Endothelial cell (in vitro differentiated cells): ENCODE measurements around the gene FGF14. TPM values are rescaled to one million over a fixed set of nuclear protein-coding genes. Genes with fewer than 3 reads are reported as not detected.

Source experiments
- DNase-seq: peaks from one replicate; pipeline ENCODE4 v3.0.0; 2021; ENCODE audit warnings: low spot score
- H3K27ac Mint-ChIP-seq: one replicate; pipeline ENCODE4 v1.8.0; 2021; ENCODE audit warnings: mixed read lengths, inconsistent platforms; ENCODE audit not compliant: unreplicated experiment
- H3K27me3 Mint-ChIP-seq: one replicate; pipeline ENCODE4 v1.8.0; 2021; ENCODE audit warnings: mild to moderate bottlenecking, moderate library complexity, mixed read lengths, inconsistent platforms; ENCODE audit not compliant: unreplicated experiment
- H3K36me3 Mint-ChIP-seq: one replicate; pipeline ENCODE4 v1.8.0; 2021; ENCODE audit warnings: mild to moderate bottlenecking, low read depth, mixed read lengths, inconsistent platforms; ENCODE audit not compliant: unreplicated experiment
- H3K4me1 Mint-ChIP-seq: one replicate; pipeline ENCODE4 v1.8.0; 2021; ENCODE audit warnings: mild to moderate bottlenecking, mixed read lengths, inconsistent platforms; ENCODE audit not compliant: unreplicated experiment
- H3K4me3 Mint-ChIP-seq: one replicate; pipeline ENCODE4 v1.8.0; 2021; ENCODE audit warnings: mild to moderate bottlenecking, mixed read lengths, inconsistent platforms; ENCODE audit not compliant: unreplicated experiment
- H3K9me3 Mint-ChIP-seq: one replicate; pipeline ENCODE4 v1.8.0; 2021; ENCODE audit warnings: mixed read lengths, inconsistent platforms; ENCODE audit not compliant: unreplicated experiment
- total RNA-seq: library from RNA; stranded (reverse); fragmentation: NEBNext Ultra II Directional; extraction: Animal tissue kit (Norgen Biotek cat#: 25700); gene quantifications from one replicate; pipeline ENCODE4 v1.2.1, GENCODE V29; 2021; ENCODE audit not compliant: unreplicated experiment
- TF ChIP-seq, protein P1 (sequence below): fragments of 200-600 bp; sonication (generic); IDR thresholded peaks from one replicate; pipeline ENCODE4 v1.5.0; 2021; ENCODE audit warnings: antibody characterized with exemption; ENCODE audit not compliant: unreplicated experiment

The FGF14 gene
- total RNA-seq, 1 donor from 2014 or later = 0.13 TPM

GRCh38 chr13:102295316-102296048 lies 106.4 kb downstream of the FGF14 start:
- Mint-ChIP-seq H3K27ac (no peak overlapping the region), H3K27me3 (no peaks in the 10 kb centered on the region), H3K4me3 (no peak overlapping the region), H3K4me1 (peaks cover 15% of the 10 kb centered on the region), H3K36me3 (no peaks in the 10 kb centered on the region), H3K9me3 (no peaks in the 10 kb centered on the region)
- TF ChIP-seq, protein P1, sequence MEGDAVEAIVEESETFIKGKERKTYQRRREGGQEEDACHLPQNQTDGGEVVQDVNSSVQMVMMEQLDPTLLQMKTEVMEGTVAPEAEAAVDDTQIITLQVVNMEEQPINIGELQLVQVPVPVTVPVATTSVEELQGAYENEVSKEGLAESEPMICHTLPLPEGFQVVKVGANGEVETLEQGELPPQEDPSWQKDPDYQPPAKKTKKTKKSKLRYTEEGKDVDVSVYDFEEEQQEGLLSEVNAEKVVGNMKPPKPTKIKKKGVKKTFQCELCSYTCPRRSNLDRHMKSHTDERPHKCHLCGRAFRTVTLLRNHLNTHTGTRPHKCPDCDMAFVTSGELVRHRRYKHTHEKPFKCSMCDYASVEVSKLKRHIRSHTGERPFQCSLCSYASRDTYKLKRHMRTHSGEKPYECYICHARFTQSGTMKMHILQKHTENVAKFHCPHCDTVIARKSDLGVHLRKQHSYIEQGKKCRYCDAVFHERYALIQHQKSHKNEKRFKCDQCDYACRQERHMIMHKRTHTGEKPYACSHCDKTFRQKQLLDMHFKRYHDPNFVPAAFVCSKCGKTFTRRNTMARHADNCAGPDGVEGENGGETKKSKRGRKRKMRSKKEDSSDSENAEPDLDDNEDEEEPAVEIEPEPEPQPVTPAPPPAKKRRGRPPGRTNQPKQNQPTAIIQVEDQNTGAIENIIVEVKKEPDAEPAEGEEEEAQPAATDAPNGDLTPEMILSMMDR = no peak
- DNase-seq = no peak

DNA sequence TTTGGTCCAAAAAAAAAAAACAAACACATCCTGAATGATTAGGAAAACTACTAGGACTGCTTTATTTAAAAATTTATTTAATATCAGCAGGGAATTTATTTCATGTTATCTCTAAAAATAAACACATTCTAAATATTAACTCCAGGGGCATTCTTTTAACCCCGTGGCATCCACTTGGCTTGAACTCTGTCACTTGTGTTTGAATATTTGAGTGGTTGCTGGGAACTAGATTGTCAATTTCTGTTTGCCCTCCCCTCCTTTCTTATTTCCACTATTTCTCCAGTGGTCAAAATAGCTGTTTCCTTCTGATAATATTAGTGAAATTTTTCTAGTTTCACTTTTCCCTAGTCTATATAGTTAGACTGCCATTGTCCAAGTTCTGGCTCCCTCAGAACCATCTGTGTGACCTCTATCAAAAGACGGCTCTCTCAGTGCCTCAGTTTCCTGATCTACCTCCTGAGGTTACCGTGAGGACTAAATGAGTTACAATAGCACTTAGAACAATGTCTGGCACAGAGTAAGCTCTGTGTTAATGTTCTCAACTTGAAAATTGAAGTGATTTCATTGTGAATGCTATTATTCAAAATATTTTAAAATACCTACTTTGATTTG lies 107.3 kb downstream of the FGF14 start:
- Mint-ChIP-seq H3K27me3 (no peaks in the 10 kb centered on the region), H3K4me1 (peaks cover 8% of the 10 kb centered on the region), H3K27ac (no peak overlapping the region), H3K36me3 (no peaks in the 10 kb centered on the region), H3K4me3 (no peak overlapping the region), H3K9me3 (no peaks in the 10 kb centered on the region)
- TF ChIP-seq, protein P1 = no peak
- no peak for DNase-seq

DNA sequence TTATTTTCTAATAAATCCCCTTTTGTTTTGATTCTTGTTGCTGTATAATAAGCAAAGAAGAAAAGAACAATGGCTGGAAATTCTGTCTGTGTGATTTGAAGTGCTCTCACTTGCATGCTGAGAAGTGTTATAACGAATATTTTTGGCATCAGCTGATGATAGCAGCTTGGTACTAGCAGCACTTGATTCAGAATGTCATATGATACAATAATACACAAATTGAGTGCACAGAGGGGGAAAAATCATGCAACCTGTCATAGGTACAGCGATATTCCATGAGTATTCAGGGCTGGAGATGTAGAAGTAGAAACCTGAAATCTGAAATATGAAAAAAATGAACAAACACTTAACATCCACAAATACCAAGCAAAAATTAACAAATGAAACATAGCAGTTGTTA lies 108.1 kb downstream of the FGF14 start:
- Mint-ChIP-seq H3K4me3 (no peak overlapping the region), H3K36me3 (no peaks in the 10 kb centered on the region), H3K9me3 (no peaks in the 10 kb centered on the region), H3K27ac (no peak overlapping the region), H3K27me3 (no peaks in the 10 kb centered on the region), H3K4me1 (peaks cover 2% of the 10 kb centered on the region)
- TF ChIP-seq, protein P1 = no peak
- DNase-seq = no peak

DNA sequence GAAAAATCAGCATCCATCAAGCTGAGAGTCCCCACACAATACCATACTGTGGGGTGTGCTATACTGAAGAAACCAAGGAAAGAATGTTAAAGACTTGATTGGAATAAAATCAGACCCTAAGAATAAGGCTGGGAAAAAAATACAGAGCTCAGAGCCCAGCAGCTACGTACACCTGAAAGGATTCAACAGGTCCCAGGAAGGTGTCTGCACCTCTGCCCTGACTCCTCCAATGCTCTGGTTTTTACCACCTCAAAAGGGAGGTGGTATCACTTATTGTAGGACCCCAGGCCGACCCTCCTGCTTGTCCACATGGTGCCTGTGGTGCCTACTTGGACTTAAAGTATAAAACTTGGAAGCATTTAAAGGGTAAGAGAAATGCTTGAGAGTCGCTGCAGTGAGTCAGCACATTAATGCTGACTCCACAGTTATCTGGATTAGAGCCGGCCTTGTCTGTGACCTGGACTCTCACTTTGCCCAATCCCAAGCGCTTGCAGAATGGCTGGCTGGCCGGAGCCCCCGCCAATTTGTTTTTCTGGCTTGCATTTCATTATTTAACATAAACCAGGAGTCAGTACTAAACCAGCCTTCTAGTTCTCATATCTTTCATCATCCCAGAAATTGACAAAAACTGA lies 110.1 kb downstream of the FGF14 start:
- no peak overlapping the region for H3K4me3 Mint-ChIP-seq
- H3K9me3 Mint-ChIP-seq = no peaks in the 10 kb centered on the region
- no peak for DNase-seq
- H3K27ac Mint-ChIP-seq = no peak overlapping the region
- no peaks in the 10 kb centered on the region for H3K27me3 Mint-ChIP-seq
- H3K4me1 Mint-ChIP-seq = peaks cover 2% of the 10 kb centered on the region
- H3K36me3 Mint-ChIP-seq = no peaks in the 10 kb centered on the region
- TF ChIP-seq, protein P1 = no peak

GRCh38 chr13:102289606-102290005 lies 112.2 kb downstream of the FGF14 start:
- DNase-seq = no peak
- no peaks in the 10 kb centered on the region for H3K27me3 Mint-ChIP-seq
- H3K36me3 Mint-ChIP-seq = no peaks in the 10 kb centered on the region
- TF ChIP-seq, protein P1 = no peak
- H3K4me3 Mint-ChIP-seq = no peak overlapping the region
- no peaks in the 10 kb centered on the region for H3K9me3 Mint-ChIP-seq
- H3K4me1 Mint-ChIP-seq = peaks cover 2% of the 10 kb centered on the region
- H3K27ac Mint-ChIP-seq = no peak overlapping the region
